ENCODE measurements around the gene PP2D1. TPM values are rescaled to one million over a fixed set of nuclear protein-coding genes. Genes with fewer than 3 reads are reported as not detected.

PP2D1 gene
- total and polyA plus RNA-seq, 2 of the 8 experiments (the other 6 are each of a cell fraction or from before 2014, with no cell fraction given), result not detected

GRCh38 chr3:20027136-20027535 lies 15.1 kb upstream of the PP2D1 start:
- no peaks in the 10 kb centered on the region for H3K79me1 ChIP-seq (ENCODE audit: low read depth, low read length)
- no peak overlapping the region for H2AFZ ChIP-seq (ENCODE audit: low read length)
- no peak overlapping the region for H4K5ac ChIP-seq (ENCODE audit: insufficient read length, low read depth, low read length)
- no peaks in the 10 kb centered on the region for H3K36me3 ChIP-seq (ENCODE audit: control insufficient read depth in 2 of 4, insufficient read depth in 4 of 4, low read length in 3 of 4)
- no peak overlapping the region for H3K27ac ChIP-seq (ENCODE audit: low read depth, low read length)
- no peak overlapping the region for H2BK5ac ChIP-seq (ENCODE audit: low read depth, low read length)
- no peak overlapping the region for H3K4me3 ChIP-seq (ENCODE audit: extremely low read depth in 1 of 4, insufficient read depth in 2 of 4, low read depth in 3 of 4, low read length in 4 of 4)
- H3K18ac ChIP-seq (ENCODE audit: extremely low read depth, low read length), result no peak overlapping the region
- H3K79me2 ChIP-seq (ENCODE audit: control insufficient read depth in 1 of 2, insufficient read depth in 2 of 2, low read length in 2 of 2), result no peaks in the 10 kb centered on the region
- H3K4me1 ChIP-seq (replicated peaks in 1 of 4; ENCODE audit: control insufficient read depth in 3 of 4, insufficient read depth in 4 of 4, low read length in 3 of 4), result no peaks in the 10 kb centered on the region
- H2BK20ac ChIP-seq (ENCODE audit: low read length), result no peak overlapping the region
- no peak overlapping the region for H3K56ac ChIP-seq (replicated peaks; ENCODE audit: insufficient read length, low read depth, low read length)
- no peaks in the 10 kb centered on the region for H4K20me1 ChIP-seq (replicated peaks in 1 of 2; ENCODE audit: control insufficient read depth in 1 of 2, insufficient read depth in 2 of 2, low read length in 2 of 2)
- H2BK120ac ChIP-seq (replicated peaks; ENCODE audit: low read depth, low read length), result no peak overlapping the region
- no peak overlapping the region for H3K9ac ChIP-seq (replicated peaks in 1 of 4; ENCODE audit: extremely low read depth in 1 of 4, low read depth in 3 of 4, low read length in 3 of 4)
- H2AK5ac ChIP-seq (ENCODE audit: low read depth, low read length), result no peak overlapping the region
- no peak overlapping the region for H3K23ac ChIP-seq (ENCODE audit: insufficient read length)
- H3K9me3 ChIP-seq (ENCODE audit: insufficient read depth in 2 of 2, low read depth in 1 of 2, low read length in 1 of 2), result no peaks in the 10 kb centered on the region
- no peaks in the 10 kb centered on the region for H3K27me3 ChIP-seq (replicated peaks in 1 of 4; ENCODE audit: control insufficient read depth in 3 of 4, extremely low read depth in 1 of 4, insufficient read depth in 3 of 4, low read length in 3 of 4)
- ChIA-PET CTCF (ENCODE audit: partially characterized antibody) (interaction anchor here (0.6 kb wide), 1 partner anchor 567 kb away, joined by 3 read pairs; no protein-coding TSS in a partner anchor), POLR2A (ENCODE audit: partially characterized antibody) (interaction anchor here (0.8 kb wide), 1 partner anchor 42 kb away, joined by 3 read pairs; no protein-coding TSS in a partner anchor)
- H4K8ac ChIP-seq (ENCODE audit: extremely low read depth, insufficient read depth, low read length), result no peak overlapping the region
- H4K91ac ChIP-seq (replicated peaks; ENCODE audit: insufficient read length, low read length), result no peak overlapping the region
- H2BK12ac ChIP-seq (ENCODE audit: low read depth, low read length), result no peak overlapping the region
- FAIRE-seq (no peak), DNase-seq (ENCODE audit: low read depth in 1 of 2, low spot score in 2 of 2) (no peak)
- H2BK15ac ChIP-seq (ENCODE audit: low read length), result no peak overlapping the region
- H3K4ac ChIP-seq (replicated peaks; ENCODE audit: insufficient read length, low read depth, low read length), result no peak overlapping the region
- H3K23me2 ChIP-seq (ENCODE audit: low read depth, low read length), result no peaks in the 10 kb centered on the region
- no peak overlapping the region for H3K14ac ChIP-seq (ENCODE audit: insufficient read length)
- H3K4me2 ChIP-seq (ENCODE audit: insufficient read depth in 1 of 2, low read depth in 2 of 2, low read length in 2 of 2), result no peak overlapping the region
- WGBS, 2 experiments (ENCODE audit: extremely low coverage in 1 of 2, insufficient coverage in 1 of 2, insufficient read length in 1 of 2, insufficient replicate concordance in 2 of 2, low coverage in 1 of 2, low lambda C conversion rate in 2 of 2, missing lambda C conversion rate in 1 of 2), result 90% methylated on average over 4 of the region's 4 CpGs; no CpG with 5 or more reads in 1 of the 2 experiments
- TF ChIP-seq EZH2 (IDR thresholded peaks at IDR 0.05; ENCODE audit: low read depth, low read length, severe bottlenecking) (no peak), E2F6 (IDR thresholded peaks at IDR 0.05) (no peak), HDAC6 (IDR thresholded peaks at IDR 0.05; ENCODE audit: low read depth, low read length) (no peak), HDAC2 (IDR thresholded peaks at IDR 0.05; ENCODE audit: borderline replicate concordance in 1 of 2, low read depth in 2 of 2, low read length in 2 of 2) (no peak), CHD2 (IDR thresholded peaks at IDR 0.05; ENCODE audit: low read length) (no peak), POLR2A (IDR thresholded peaks at IDR 0.05; ENCODE audit: control extremely low read depth in 1 of 2, low read depth in 2 of 2, low read length in 2 of 2) (no peak), RBBP5 (IDR thresholded peaks at IDR 0.05; ENCODE audit: borderline replicate concordance, low read depth, low read length) (no peak), SP1 (IDR thresholded peaks at IDR 0.05; ENCODE audit: low read depth, low read length) (no peak), KDM5A (IDR thresholded peaks at IDR 0.05; ENCODE audit: low read length) (no peak), SRF (IDR thresholded peaks at IDR 0.05; ENCODE audit: low read depth, low read length) (no peak), BCL11A (IDR thresholded peaks at IDR 0.05; ENCODE audit: low read depth in 2 of 2, low read length in 2 of 2) (no peak), SIRT6 (IDR thresholded peaks at IDR 0.05; ENCODE audit: low read length) (no peak), TBP (IDR thresholded peaks at IDR 0.05; ENCODE audit: low read depth, low read length) (no peak), BACH1 (IDR thresholded peaks at IDR 0.05; ENCODE audit: low read length) (no peak), GABPA (IDR thresholded peaks at IDR 0.05; ENCODE audit: borderline replicate concordance, insufficient read depth, low read length) (no peak)

Measured in H1 (cell line).